B cell (primary cell): ENCODE data around the gene PLEKHM2. TPM values are rescaled to one million over a fixed set of nuclear protein-coding genes. Genes with fewer than 3 reads are reported as not detected.

Experiments used
- ATAC-seq: fragments of 200-7000 bp; cut with Tn5 transposase; one replicate; pipeline ENCODE4 v1.10.0; 2021; ENCODE audit warnings: low read depth, mild to moderate bottlenecking, moderate number of reproducible peaks, moderate library complexity
- CTCF ChIA-PET: fragments of 350-600 bp; sonication (Branson Sonifier 250); formaldehyde crosslinking; loops from one replicate; lab custom pipeline; 2021; ENCODE audit warnings: antibody characterized with exemption, inconsistent platforms; lab: Charles Lee
- POLR2A ChIA-PET: fragments of 350-600 bp; sonication (Branson Sonifier 250); formaldehyde crosslinking; loops from one replicate; lab custom pipeline; 2021; ENCODE audit warnings: antibody characterized with exemption; lab: Charles Lee
- DNase-seq: peaks from one replicate; pipeline ENCODE4 v3.0.0; 2013
- H2AFZ ChIP-seq: 2 replicates; pipeline ENCODE4 v1.6.1; 2012; ENCODE audit warnings: mild to moderate bottlenecking, low read depth, low read length; ENCODE audit not compliant: insufficient read depth, poor library complexity, severe bottlenecking
- H3K27ac ChIP-seq, 2 donors: 1 replicate in 1 of 2; 2 replicates in 1 of 2; pipeline ENCODE4 v1.5.1; 2012 to 2013; ENCODE audit warnings: low read length in 2 of 2, mild to moderate bottlenecking in 2 of 2, moderate library complexity in 1 of 2
- H3K27me3 ChIP-seq, 4 experiments: fragments of 200-600 bp in 1 of 4; sonication (generic) in 1 of 4; replicated peaks in 1 of 4; 1 replicate in 2 of 4; 2 replicates in 2 of 4; pipeline versions ENCODE4 v1.6.1 to v1.7.0; 2013 to 2016; ENCODE audit warnings: low read length in 3 of 4, mild to moderate bottlenecking in 2 of 4, mixed read lengths in 1 of 4, moderate library complexity in 1 of 4; ENCODE audit not compliant: insufficient read depth in 4 of 4, control insufficient read depth in 3 of 4; ENCODE audit errors: control extremely low read depth in 1 of 4
- H3K36me3 ChIP-seq, 2 experiments: replicated peaks in 1 of 2; 1 replicate in 1 of 2; 2 replicates in 1 of 2; pipeline versions ENCODE4 v1.6.1 to v1.7.1; 2013; ENCODE audit warnings: low read length in 1 of 2; ENCODE audit not compliant: insufficient read depth in 2 of 2, control insufficient read depth in 1 of 2; ENCODE audit errors: control extremely low read depth in 1 of 2, extremely low read depth in 1 of 2
- H3K4me1 ChIP-seq, 2 donors: fragments of 200-600 bp in 1 of 2; sonication (generic) in 1 of 2; 1 replicate in 1 of 2; 2 replicates in 1 of 2; pipeline versions ENCODE4 v1.5.1 to v1.6.1; 2013 to 2017; ENCODE audit warnings: low read length in 2 of 2; ENCODE audit not compliant: control insufficient read depth in 2 of 2, insufficient read depth in 2 of 2
- H3K4me2 ChIP-seq: replicated peaks from 2 replicates; pipeline ENCODE3; 2012; ENCODE audit warnings: mild to moderate bottlenecking, low read depth, low read length; ENCODE audit not compliant: poor library complexity, severe bottlenecking
- H3K4me3 ChIP-seq, 5 experiments: fragments of 200-600 bp in 1 of 5; sonication (generic) in 1 of 5; 1 replicate in 3 of 5; 2 replicates in 2 of 5; pipeline versions ENCODE4 v1.5.1 to v1.7.0; 2011 to 2016; ENCODE audit warnings: low read length in 4 of 5, mild to moderate bottlenecking in 4 of 5, low read depth in 2 of 5, control low read depth in 1 of 5, moderate library complexity in 1 of 5; ENCODE audit not compliant: insufficient read depth in 1 of 5; ENCODE audit errors: control extremely low read depth in 1 of 5, extremely low read depth in 1 of 5
- H3K79me2 ChIP-seq: fragments of 200-600 bp; sonication (generic); one replicate; pipeline ENCODE4 v1.6.0; 2016; ENCODE audit warnings: low read length; ENCODE audit not compliant: control insufficient read depth, insufficient read depth
- H3K9ac ChIP-seq: fragments of 200-600 bp; sonication (generic); 2 replicates; pipeline ENCODE4 v1.6.1; 2017; ENCODE audit warnings: mild to moderate bottlenecking, low read length, moderate library complexity
- H3K9me3 ChIP-seq, 3 donors: one replicate each; pipeline versions ENCODE4 v1.6.1 to v1.7.1; 2013; ENCODE audit warnings: low read length in 2 of 3; ENCODE audit not compliant: control insufficient read depth in 2 of 3, insufficient read depth in 1 of 3; ENCODE audit errors: control extremely low read depth in 1 of 3
- H4K20me1 ChIP-seq: 2 replicates; pipeline ENCODE4 v1.6.0; 2012; ENCODE audit warnings: mild to moderate bottlenecking, low read length; ENCODE audit not compliant: insufficient read depth, control insufficient read depth, poor library complexity, severe bottlenecking
- H3K27ac Mint-ChIP-seq: one replicate; pipeline ENCODE4 v1.8.0; 2021; ENCODE audit warnings: mixed read lengths
- H3K27me3 Mint-ChIP-seq: one replicate; pipeline ENCODE4 v1.8.0; 2021; ENCODE audit warnings: mixed read lengths
- H3K4me1 Mint-ChIP-seq: one replicate; pipeline ENCODE4 v1.8.0; 2021; ENCODE audit warnings: mixed read lengths
- H3K4me3 Mint-ChIP-seq: one replicate; pipeline ENCODE4 v1.8.0; 2021; ENCODE audit warnings: mixed read lengths
- H3K9me3 Mint-ChIP-seq: one replicate; pipeline ENCODE4 v1.8.0; 2022; ENCODE audit warnings: mixed read lengths; ENCODE audit not compliant: insufficient read depth
- CTCF ChIP-seq: fragments of 200-600 bp; IDR thresholded peaks from one replicate; pipeline ENCODE4 v1.8.0; 2022; ENCODE audit warnings: antibody characterized with exemption, mild to moderate bottlenecking
- EZH2 ChIP-seq: IDR thresholded peaks from 2 replicates; pipeline ENCODE4 v1.6.1; 2012; ENCODE audit warnings: borderline replicate concordance, low read depth, mild to moderate bottlenecking, moderate library complexity, low read length; ENCODE audit not compliant: insufficient read depth, poor library complexity, severe bottlenecking
- WGBS: methylation state at CpG from one replicate; pipeline ENCODE4 v1.1.5; 2013; ENCODE audit warnings: missing lambda C conversion rate; ENCODE audit not compliant: insufficient coverage; 5-methylcytosine and 5-hydroxymethylcytosine counted together
- intact Hi-C: fragments of 100-400 bp; cut with micrococcal nuclease; formaldehyde crosslinking; loops from one replicate; pipeline ENCODE4 v1.10.0; 2022
- polyA plus RNA-seq: library from polyadenylated mRNA; depleted of rRNA; stranded (reverse); fragments of >200 nt; gene quantifications from 2 replicates; pipeline ENCODE4 v1.2.3, GENCODE V29; 2012
- total RNA-seq, 2 donors: library from RNA; stranded (reverse); fragments of 120-200 nt in 1 of 2; gene quantifications; 1 replicate in 1 of 2; 2 replicates in 1 of 2; pipeline versions ENCODE4 v1.2.3 to v1.2.4, GENCODE V29; 2013 to 2022

PLEKHM2 gene
- total and polyA plus RNA-seq, 2 donors (not counting 1 experiment from before 2014, with no cell fraction given) = 99.7 to 120 TPM

- ATAC-seq = no peak
- Histone ChIP-seq H3K27me3 (no peaks in the 10 kb centered on the region), H4K20me1 (peaks cover 50% of the 10 kb centered on the region), H3K9ac (no peak overlapping the region), H3K4me3 (no peak overlapping the region), H3K79me2 (peaks cover 22% of the 10 kb centered on the region), H3K9me3 (no peaks in the 10 kb centered on the region), H3K36me3 (peaks cover 0 to 63% of the 10 kb centered on the region in 2 experiments), H3K4me1 (no peaks in the 10 kb centered on the region), H3K27ac (no peak overlapping the region), H2AFZ (no peak overlapping the region), H3K4me2 (no peak overlapping the region)
- Mint-ChIP-seq H3K27me3 (no peaks in the 10 kb centered on the region), H3K4me1 (peaks cover 3% of the 10 kb centered on the region), H3K4me3 (no peak overlapping the region), H3K9me3 (no peaks in the 10 kb centered on the region), H3K27ac (no peak overlapping the region)
- POLR2A ChIA-PET = no interaction called here
- no peak for DNase-seq
- WGBS = 96% methylated on average over 11 of the region's 11 CpGs
- TF ChIP-seq EZH2 = no peak
- CTCF ChIA-PET = no interaction called here
- intact Hi-C loops = no loop called here
These were observed 33.5 kb downstream of the PLEKHM2 start for GRCh38 chr1:15717418-15718125.

GRCh38 chr1:15718199-15718601 lies 34.1 kb downstream of the PLEKHM2 start:
- POLR2A ChIA-PET = no interaction called here
- CTCF ChIA-PET = interaction anchor here (1.4 kb wide), 1 partner anchor 139 kb away, joined by 4 read pairs; no protein-coding TSS in a partner anchor
- Histone ChIP-seq H3K4me1 (no peaks in the 10 kb centered on the region), H3K9me3 (no peaks in the 10 kb centered on the region), H2AFZ (no peak overlapping the region), H3K4me2 (no peak overlapping the region), H4K20me1 (peaks cover 43% of the 10 kb centered on the region), H3K36me3 (peaks cover 0 to 69% of the 10 kb centered on the region in 2 experiments), H3K4me3 (no peak overlapping the region), H3K27ac (no peak overlapping the region), H3K9ac (no peak overlapping the region), H3K27me3 (no peaks in the 10 kb centered on the region), H3K79me2 (peaks cover 16% of the 10 kb centered on the region)
- WGBS = 97% methylated on average over 8 of the region's 8 CpGs
- Mint-ChIP-seq H3K4me3 (no peak overlapping the region), H3K27ac (no peak overlapping the region), H3K27me3 (no peaks in the 10 kb centered on the region), H3K9me3 (no peaks in the 10 kb centered on the region), H3K4me1 (peaks cover 3% of the 10 kb centered on the region)
- DNase-seq = no peak
- intact Hi-C loops = no loop called here
- no peak for ATAC-seq
- no peak for TF ChIP-seq EZH2
- TF ChIP-seq CTCF = no peak
